ENCODE data around the gene TRPM7. TPM values are rescaled to one million over a fixed set of nuclear protein-coding genes. Genes with fewer than 3 reads are reported as not detected.

TRPM7 gene
- total and polyA plus RNA-seq, 3 donors from 2014 or later = 18.1 to 53.1 (median 52.2) TPM

GRCh38 chr15:50563756-50564155, 122.8 kb downstream of the TRPM7 start:
- no peak for DNase-seq
- Histone ChIP-seq H3K36me3 (ENCODE audit: low read depth, missing control alignments) (no peaks in the 10 kb centered on the region), H3K4me3 (no peak overlapping the region), H3K4me1 (no peaks in the 10 kb centered on the region), H3K27me3 (no peaks in the 10 kb centered on the region), H3K9me3 (no peaks in the 10 kb centered on the region), H3K27ac (no peak overlapping the region)
- 91 to 98% methylated on average over 4 of the region's 4 CpGs for WGBS, 2 donors
- TF ChIP-seq CTCF (IDR thresholded peaks at IDR 0.05) = no peak
- no peak for TF ChIP-seq POLR2A (IDR thresholded peaks at IDR 0.05)
- intact Hi-C loops (cut with DNase I; ENCODE audit: low total_unique reads) = no loop called here

GRCh38 chr15:50562735-50563640, 123.6 kb downstream of the TRPM7 start:
- Histone ChIP-seq H3K36me3 (ENCODE audit: low read depth, missing control alignments) (no peaks in the 10 kb centered on the region), H3K9me3 (no peaks in the 10 kb centered on the region), H3K27me3 (no peaks in the 10 kb centered on the region), H3K27ac (no peak overlapping the region), H3K4me3 (no peak overlapping the region), H3K4me1 (no peaks in the 10 kb centered on the region)
- no peak for DNase-seq
- intact Hi-C loops (cut with DNase I; ENCODE audit: low total_unique reads) = no loop called here
- 80 to 81% methylated on average over 4 of the region's 4 CpGs for WGBS, 2 donors
- no peak for TF ChIP-seq CTCF (IDR thresholded peaks at IDR 0.05)
- no peak for TF ChIP-seq POLR2A (IDR thresholded peaks at IDR 0.05)

- no peaks in the 10 kb centered on the region for H3K27me3 ChIP-seq
- DNase-seq = no peak
- no peaks in the 10 kb centered on the region for H3K4me1 ChIP-seq
- H3K27ac ChIP-seq = no peak overlapping the region
- intact Hi-C loops (cut with DNase I; ENCODE audit: low total_unique reads) = no loop called here
- 94 to 95% methylated on average over 2 of the region's 2 CpGs for WGBS, 2 donors
- no peak for TF ChIP-seq POLR2A (IDR thresholded peaks at IDR 0.05)
- TF ChIP-seq CTCF (IDR thresholded peaks at IDR 0.05) = no peak
- H3K4me3 ChIP-seq = no peak overlapping the region
- no peaks in the 10 kb centered on the region for H3K9me3 ChIP-seq
- H3K36me3 ChIP-seq (ENCODE audit: low read depth, missing control alignments) = no peaks in the 10 kb centered on the region
Observed at GRCh38 chr15:50558012-50558411, 128.6 kb downstream of the TRPM7 start.

- DNase-seq = no peak
- intact Hi-C loops (cut with DNase I; ENCODE audit: low total_unique reads) = no loop called here
Observed at GRCh38 chr15:50556642-50557371, 129.8 kb downstream of the TRPM7 start.

More at GRCh38 chr15:50556642-50557371, 129.8 kb downstream of the TRPM7 start:
- TF ChIP-seq CTCF (IDR thresholded peaks at IDR 0.05) (no peak), POLR2A (IDR thresholded peaks at IDR 0.05) (no peak)
- Histone ChIP-seq H3K9me3 (no peaks in the 10 kb centered on the region), H3K4me3 (no peak overlapping the region), H3K36me3 (ENCODE audit: low read depth, missing control alignments) (no peaks in the 10 kb centered on the region), H3K27me3 (no peaks in the 10 kb centered on the region), H3K27ac (no peak overlapping the region), H3K4me1 (no peaks in the 10 kb centered on the region)
- WGBS, 2 donors = 90 to 99% methylated on average over 2 of the region's 2 CpGs
